ENCODE measurements around the gene IGDCC3. TPM values are rescaled to one million over a fixed set of nuclear protein-coding genes. Genes with fewer than 3 reads are reported as not detected.
"Not testable (repeated sequence)": the region's sequence is repeated elsewhere in the genome, so short reads cannot be mapped to it uniquely, and the experiment has no call there.

Gene IGDCC3
- total and polyA plus RNA-seq, 10 donors = 0.03 to 0.34 (median 0.03) TPM; not detected in 7

DNA sequence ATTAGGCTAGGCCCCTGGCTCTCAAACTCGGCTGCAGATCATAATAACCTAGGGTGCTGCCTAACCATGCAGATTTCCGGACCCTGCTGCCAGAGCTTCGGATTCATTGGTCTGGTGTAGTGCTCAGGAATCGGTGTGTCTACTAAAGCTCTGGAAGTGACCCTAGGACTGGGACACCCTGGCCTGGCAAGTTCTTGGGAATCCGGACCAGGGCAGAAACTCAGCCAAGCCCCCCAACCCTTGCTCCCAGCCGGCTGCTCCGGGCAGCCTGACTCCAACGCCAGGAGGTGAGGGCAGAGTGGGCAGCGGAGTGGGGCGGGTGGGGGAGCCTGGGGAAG, 23.0 kb downstream of the IGDCC3 start:
- H3K27ac ChIP-seq = no peak overlapping the region
- DNase-seq = peak; percentile 46
- no peaks in the 10 kb centered on the region for H3K36me3 ChIP-seq
- intact Hi-C loops (cut with DNase I; ENCODE audit: low total_unique reads) = no loop called here
- H3K4me3 ChIP-seq = peak overlapping the region in 1 of 8 donors; percentile 64
- TF ChIP-seq POLR2AphosphoS5 (IDR thresholded peaks at IDR 0.05) = no peak
- TF ChIP-seq, protein P1, sequence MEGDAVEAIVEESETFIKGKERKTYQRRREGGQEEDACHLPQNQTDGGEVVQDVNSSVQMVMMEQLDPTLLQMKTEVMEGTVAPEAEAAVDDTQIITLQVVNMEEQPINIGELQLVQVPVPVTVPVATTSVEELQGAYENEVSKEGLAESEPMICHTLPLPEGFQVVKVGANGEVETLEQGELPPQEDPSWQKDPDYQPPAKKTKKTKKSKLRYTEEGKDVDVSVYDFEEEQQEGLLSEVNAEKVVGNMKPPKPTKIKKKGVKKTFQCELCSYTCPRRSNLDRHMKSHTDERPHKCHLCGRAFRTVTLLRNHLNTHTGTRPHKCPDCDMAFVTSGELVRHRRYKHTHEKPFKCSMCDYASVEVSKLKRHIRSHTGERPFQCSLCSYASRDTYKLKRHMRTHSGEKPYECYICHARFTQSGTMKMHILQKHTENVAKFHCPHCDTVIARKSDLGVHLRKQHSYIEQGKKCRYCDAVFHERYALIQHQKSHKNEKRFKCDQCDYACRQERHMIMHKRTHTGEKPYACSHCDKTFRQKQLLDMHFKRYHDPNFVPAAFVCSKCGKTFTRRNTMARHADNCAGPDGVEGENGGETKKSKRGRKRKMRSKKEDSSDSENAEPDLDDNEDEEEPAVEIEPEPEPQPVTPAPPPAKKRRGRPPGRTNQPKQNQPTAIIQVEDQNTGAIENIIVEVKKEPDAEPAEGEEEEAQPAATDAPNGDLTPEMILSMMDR (IDR thresholded peaks at IDR 0.05 in 8 of 11, conservative IDR thresholded peaks at IDR 0.05 in 3 of 11) = no peak
- no peak for TF ChIP-seq POLR2A (IDR thresholded peaks at IDR 0.05)
- H3K4me1 ChIP-seq = peaks cover 0 to 14% (median 8%) of the 10 kb centered on the region in 6 donors
- H3K9me3 ChIP-seq = peaks cover 0 to 32% (median 17%) of the 10 kb centered on the region in 8 donors
- peaks cover 0 to 79% (median 31%) of the 10 kb centered on the region in 7 donors for H3K27me3 ChIP-seq (replicated peaks in 1 of 7)
- WGBS, 5 donors = 67 to 87% (median 78%) methylated on average over 4 to 10 of the region's 10 CpGs

DNA sequence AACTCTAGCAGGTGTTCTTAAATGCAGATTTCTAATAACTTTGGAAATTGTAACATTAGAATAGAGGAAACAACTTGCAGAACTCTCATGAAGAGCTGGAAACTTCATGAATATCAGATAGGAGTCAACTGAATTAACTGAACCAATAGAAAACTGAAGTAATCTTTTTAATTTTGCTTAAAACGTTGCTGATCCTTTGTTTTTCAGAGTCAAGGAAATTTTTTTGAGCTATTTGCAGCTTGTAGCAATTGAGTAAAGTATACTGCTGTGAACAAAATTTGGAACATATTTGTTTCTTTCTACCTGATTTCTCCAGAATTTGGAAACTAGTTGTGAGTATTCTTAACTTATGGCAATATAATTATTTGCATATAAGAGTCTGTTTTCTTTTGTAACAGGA, 25.8 kb downstream of the IGDCC3 start:
- peaks cover 0 to 32% (median 17%) of the 10 kb centered on the region in 8 donors for H3K9me3 ChIP-seq
- H3K4me1 ChIP-seq = peaks cover 0 to 14% (median 8%) of the 10 kb centered on the region in 6 donors
- DNase-seq; H3K36me3 ChIP-seq; intact Hi-C loops (cut with DNase I; ENCODE audit: low total_unique reads); H3K27ac ChIP-seq; H3K4me3 ChIP-seq: not testable (repeated sequence)
- peaks cover 0 to 53% (median 22%) of the 10 kb centered on the region in 7 donors for H3K27me3 ChIP-seq (replicated peaks in 1 of 7)
- WGBS, 5 donors = 47 to 63% (median 54%) methylated on average over 1 of the region's 1 CpG

DNA sequence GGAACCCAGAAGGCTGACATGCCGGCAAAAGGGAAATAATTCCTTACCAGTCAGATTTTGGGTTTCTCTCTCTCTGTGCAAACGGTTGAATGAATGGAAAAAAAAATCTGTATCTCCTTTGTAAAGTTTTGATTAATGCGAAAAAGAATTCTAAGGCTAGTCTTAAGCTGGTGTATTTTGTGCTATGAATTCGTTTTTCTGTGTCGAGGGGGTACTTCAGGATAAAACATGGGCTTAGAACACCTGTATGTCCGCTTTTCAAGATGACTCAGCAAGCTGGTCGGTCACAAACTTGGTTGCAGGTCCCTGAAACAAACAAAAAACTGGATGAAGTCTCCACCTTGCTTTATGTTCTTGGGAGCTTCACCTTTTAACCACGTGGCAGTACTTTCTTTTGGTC, 28.5 kb downstream of the IGDCC3 start:
- intact Hi-C loops (cut with DNase I; ENCODE audit: low total_unique reads) = no loop called here
- Histone ChIP-seq H3K27ac (no peak overlapping the region), H3K36me3 (no peaks in the 10 kb centered on the region), H3K27me3 (replicated peaks in 1 of 7) (peaks cover 0 to 31% (median 3%) of the 10 kb centered on the region in 7 donors), H3K4me3 (no peak overlapping the region), H3K4me1 (no peaks in the 10 kb centered on the region), H3K9me3 (peaks cover 0 to 32% (median 17%) of the 10 kb centered on the region in 8 donors)
- WGBS, 5 donors = 67 to 86% (median 73%) methylated on average over 8 of the region's 8 CpGs
- DNase-seq = no peak
- TF ChIP-seq, protein P1 (IDR thresholded peaks at IDR 0.05 in 8 of 11, conservative IDR thresholded peaks at IDR 0.05 in 3 of 11) = no peak
- TF ChIP-seq POLR2A (IDR thresholded peaks at IDR 0.05) = no peak

DNA sequence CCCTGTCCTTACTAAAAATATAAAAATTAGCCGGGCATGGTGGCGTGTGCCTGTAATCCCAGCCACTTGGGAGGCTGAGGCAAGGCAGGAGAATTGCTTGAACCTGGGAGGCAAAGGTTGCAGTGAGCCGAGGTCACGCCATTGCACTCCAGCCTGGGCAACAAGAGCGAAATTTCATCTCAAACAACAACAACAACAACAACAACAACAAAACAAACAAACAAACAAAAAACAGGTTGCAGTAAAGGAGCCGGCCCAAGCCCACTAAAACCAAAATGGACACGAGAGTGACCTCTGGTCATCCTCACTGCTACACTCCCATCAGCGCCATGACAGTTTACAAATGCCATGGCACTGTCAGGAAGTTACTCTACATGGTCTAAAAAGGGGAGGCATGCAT, 30.0 kb downstream of the IGDCC3 start:
- intact Hi-C loops (cut with DNase I; ENCODE audit: low total_unique reads); H3K27ac ChIP-seq; H3K4me1 ChIP-seq; H3K36me3 ChIP-seq; H3K4me3 ChIP-seq: not testable (repeated sequence)
- 75 to 95% (median 86%) methylated on average over 8 of the region's 8 CpGs for WGBS, 5 donors
- peak; percentile 17 for DNase-seq
- peaks cover 0 to 21% (median 16%) of the 10 kb centered on the region in 8 donors for H3K9me3 ChIP-seq
- peaks cover 0 to 15% (median 0%) of the 10 kb centered on the region in 7 donors for H3K27me3 ChIP-seq (replicated peaks in 1 of 7)

DNA sequence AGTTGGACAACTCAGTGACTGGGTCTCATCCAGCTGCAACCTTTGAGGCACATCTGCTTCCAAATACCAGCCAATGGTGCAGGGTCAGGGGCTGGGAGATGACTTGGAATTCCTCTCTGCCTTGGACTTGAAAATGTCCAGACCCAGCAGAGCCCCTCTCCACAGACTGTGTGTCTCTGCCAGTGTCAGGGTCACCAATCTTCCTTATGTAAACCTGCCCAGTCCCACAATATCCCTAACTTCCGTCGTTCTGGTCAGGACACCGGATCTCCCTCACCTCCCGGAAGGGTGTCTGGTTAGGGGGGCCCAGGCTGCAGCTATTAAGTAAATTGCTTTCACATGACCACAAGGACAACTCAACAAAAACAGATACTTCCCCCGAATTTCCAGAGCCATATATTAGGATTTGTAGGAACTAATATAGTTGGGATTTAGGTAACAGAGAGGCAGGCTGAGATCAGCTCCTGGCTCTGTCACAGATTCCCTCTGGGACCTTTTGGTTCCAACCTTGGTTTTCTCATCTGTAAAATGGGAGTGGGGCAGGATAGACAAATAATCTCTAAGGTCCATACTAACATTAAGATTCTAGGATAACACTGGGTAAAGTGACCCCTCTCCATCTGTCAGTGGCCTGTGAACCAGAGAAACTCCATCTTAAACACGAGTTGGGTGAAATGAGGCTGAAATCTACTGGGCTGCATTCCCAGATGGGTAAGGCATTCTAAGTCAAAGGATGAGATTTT, 30.8 kb downstream of the IGDCC3 start:
- H3K27ac ChIP-seq = no peak overlapping the region
- peaks cover 0 to 13% (median 9%) of the 10 kb centered on the region in 8 donors for H3K9me3 ChIP-seq
- H3K4me3 ChIP-seq = no peak overlapping the region
- intact Hi-C loops (cut with DNase I; ENCODE audit: low total_unique reads) = no loop called here
- H3K36me3 ChIP-seq = no peaks in the 10 kb centered on the region
- DNase-seq = peak; percentile 15
- 51 to 63% (median 58%) methylated on average over 6 of the region's 6 CpGs for WGBS, 5 donors
- H3K27me3 ChIP-seq (replicated peaks in 1 of 7) = peaks cover 0 to 10% (median 0%) of the 10 kb centered on the region in 7 donors
- TF ChIP-seq POLR2A (IDR thresholded peaks at IDR 0.05) = no peak
- no peak for TF ChIP-seq POLR2AphosphoS5 (IDR thresholded peaks at IDR 0.05)
- TF ChIP-seq, protein P1 (IDR thresholded peaks at IDR 0.05 in 8 of 11, conservative IDR thresholded peaks at IDR 0.05 in 3 of 11) = no peak
- no peaks in the 10 kb centered on the region for H3K4me1 ChIP-seq
